HG02588 (cell line): Measurements from ENCODE around the gene SALL4.
"Not testable (repeated sequence)": the region's sequence is repeated elsewhere in the genome, so short reads cannot be mapped to it uniquely, and the experiment has no call there.

Experiments used
- ATAC-seq: cut with Tn5 transposase; IDR thresholded peaks from one replicate; pipeline ENCODE4 v1.9.1; 2021; ENCODE audit warnings: mild to moderate bottlenecking, moderate library complexity; ENCODE audit not compliant: unreplicated experiment

The SALL4 gene

DNA sequence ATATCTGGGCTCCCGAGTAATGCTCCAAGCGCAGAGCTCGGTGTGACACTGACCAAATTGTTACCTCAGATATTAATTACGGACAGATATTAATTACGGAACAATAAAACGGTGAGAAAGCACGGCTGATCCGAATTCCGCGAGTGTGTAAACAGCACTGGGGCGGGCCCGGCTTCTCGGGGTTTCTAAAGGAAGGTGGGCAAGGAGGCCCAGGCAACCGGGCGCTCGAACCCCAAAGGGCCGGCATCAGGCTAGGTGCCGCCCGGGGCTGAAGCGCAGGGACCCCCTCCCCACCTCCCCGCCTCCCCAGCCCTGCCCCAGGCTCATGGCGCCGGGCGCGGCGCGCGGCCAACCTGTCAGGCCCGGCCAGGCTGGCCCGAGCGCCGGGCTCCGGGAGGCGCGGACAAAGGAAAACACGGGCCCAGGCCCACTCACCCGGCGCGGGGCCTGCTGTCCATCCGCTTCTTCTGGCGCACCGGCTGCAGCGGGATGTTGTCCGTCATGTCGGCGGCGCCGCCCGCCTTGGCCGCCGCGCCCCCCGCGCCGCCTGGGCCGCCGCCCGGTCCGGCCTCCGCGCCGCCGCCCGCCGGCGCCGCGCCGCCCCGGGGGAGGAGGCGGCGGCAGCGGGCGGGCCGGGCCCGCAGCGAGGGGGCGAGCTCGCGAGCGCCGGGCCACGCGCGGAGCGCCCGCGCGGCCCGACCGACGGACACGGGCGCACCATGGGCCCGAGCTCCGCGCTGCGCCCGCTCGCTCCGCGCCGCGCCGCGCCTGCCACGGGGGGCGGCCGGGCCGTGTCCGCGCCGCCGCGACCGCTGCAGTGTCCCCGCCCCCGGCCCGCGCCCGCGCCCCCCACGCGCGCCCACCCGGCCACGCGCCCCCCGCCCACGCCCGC, 34.2 kb downstream of the SALL4 start, which contains the start of gene ATP9A:
TSS of gene ATP9A (minus strand) at position 524 of the 892 bp plus-strand sequence. CDS start at position 503, 21 bp downstream.
- no peak for ATAC-seq

DNA sequence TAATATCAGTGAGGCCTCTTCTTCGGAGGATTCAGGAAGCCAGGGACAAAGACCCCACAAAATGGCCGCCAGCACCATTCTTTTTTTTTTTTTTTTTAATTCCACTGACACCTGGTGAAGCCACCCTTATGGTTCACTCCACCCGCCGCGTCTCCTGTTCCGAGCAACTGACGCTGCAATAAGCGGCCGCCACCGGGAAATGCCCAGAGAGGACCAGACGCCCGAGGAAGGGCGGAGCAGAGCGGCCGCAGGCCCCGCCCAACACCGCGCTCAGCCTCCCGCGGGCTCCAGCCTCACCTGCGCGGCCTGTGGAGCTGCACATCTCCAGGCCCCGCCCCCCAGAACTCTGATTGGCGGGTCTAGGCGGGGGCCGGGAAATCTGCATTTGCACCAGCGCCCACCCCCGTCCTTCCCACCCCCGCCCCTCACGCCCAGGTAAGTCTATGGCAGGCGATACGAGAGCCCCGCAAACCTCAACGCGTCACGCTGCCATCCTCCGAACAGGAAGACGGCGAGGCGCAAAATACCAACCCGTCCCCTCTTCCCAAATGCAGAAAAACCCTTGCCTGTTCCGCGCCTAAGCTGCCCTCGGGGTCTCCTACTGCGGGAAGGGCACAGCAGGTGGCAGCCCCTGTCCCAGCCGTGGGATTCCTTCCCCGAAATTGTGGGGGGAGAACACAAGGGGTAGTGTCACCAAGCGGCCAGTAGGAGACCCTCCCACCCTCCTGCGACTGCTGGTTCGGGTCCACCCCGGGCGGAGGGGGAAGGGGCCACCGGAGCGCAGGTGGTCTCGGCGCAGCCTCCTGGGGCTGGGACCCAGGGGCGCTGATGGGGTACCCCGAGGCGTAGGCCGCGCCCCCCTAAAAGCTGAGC, 35.1 kb downstream of the SALL4 start:
- ATAC-seq = no peak

GRCh38 chr20:51765381-51765780, 36.9 kb downstream of the SALL4 start:
- ATAC-seq = not testable (repeated sequence)

DNA sequence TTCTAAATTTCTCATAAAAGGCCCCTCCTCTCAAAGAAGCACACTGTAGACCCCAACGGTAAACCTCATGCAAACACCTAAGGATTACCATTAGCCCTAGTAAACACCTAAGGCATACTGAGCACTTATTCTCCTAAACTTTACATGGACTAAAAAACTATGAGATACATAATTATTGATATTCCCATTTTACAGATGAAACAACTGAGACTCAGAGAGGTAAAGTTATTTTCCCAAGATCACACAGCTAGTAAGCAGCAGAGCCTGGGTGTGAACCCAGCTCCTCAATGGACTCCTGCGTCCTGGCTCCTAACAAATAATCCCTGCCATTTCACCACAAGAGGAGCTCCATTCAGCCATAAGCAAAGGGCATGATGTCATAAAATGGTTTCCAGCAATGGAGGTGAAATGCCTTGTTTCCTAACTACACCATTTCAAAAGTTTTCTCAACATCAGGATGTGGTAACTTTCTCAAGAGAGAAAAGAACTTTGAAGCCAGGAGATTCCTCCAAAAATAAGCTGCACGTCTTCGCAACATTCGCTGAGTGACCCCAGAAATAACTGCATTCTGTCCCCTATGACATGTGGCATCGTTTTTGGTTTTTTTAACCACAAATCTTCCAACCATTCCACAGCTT, 38.2 kb downstream of the SALL4 start:
- ATAC-seq = no peak

GRCh38 chr20:51760905-51761546, 41.3 kb downstream of the SALL4 start:
- ATAC-seq = no peak

DNA sequence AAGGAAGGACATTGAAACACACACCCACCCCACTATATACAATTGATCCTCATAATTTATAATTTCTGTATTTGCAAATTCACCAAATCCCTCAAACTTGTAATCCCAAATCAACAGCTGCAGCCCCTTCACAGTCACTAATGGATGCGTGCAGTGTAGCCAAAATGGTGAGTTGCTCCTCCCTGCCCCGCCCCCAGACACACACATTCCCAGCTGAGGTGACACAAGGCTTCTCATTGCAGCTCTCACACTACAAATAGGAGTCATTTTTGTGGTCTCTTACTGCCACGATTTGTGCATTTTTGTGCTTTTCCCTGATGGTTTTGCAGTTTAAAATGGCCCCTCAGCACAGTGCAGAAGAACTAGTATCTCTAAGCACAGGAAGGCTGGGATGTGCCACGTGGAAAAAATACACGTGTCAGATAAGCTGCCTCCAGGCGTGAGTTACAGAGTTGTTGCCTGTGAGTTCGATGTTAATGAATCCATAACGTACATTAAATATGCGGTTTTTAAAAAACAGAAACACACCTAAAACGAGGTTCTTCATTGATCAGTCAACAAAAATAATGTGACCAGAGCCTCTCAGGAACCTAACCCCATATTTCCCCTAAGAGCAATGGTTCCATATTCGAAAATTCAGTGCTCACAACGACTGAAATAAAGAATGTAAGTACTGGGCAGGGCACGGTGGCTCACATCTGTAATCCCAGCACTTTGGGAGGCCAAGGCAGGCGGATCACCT, 42.4 kb downstream of the SALL4 start:
- ATAC-seq = no peak

DNA sequence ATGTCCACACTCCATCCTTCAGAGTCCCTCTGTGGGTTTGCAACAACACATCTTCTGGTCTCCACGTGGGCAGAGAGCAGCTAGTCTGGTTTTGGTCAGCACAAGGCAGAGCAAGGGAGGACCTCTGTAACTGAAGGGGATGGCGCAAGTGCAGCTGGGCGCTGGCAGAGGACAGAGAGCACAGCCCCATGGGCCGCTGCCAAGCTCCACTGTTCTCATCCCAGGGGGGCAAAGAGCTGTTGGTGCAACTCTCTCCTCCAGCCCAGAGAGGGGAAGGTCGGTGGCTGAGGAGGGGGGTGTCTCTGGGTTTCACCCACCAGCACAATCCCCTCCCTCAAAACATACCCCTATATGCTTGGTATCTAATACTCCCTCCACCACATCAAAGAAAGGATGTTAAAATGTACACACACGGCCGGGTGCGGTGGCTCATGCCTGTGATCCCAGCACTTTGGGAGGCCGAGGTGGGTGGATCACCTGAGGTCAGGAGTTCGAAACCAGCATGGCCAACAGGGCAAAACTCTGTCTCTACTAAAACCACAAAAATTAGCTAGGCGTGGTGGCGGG, 43.3 kb downstream of the SALL4 start:
- ATAC-seq = no peak

- ATAC-seq = no peak
Observed at GRCh38 chr20:51757226-51757625, 45.1 kb downstream of the SALL4 start.

DNA sequence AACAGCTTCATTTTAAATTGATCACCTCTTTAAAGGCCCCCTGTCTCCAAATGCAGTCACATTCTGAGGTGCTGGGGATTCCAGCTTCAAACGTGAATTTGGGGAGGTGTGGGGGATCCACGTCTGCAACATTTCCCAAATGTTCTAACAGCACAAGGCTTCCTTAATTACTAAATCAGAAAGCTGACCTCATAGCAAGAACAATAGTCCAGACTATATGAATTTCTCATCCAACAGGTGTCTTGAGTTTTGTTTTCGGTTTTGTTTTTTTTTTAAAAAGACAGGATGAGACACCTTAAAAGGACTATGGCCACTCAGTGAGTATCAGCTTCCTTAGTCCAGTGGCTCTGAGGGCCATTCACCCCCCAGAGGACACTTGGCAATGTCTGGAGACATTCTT, 45.7 kb downstream of the SALL4 start:
- no peak for ATAC-seq

DNA sequence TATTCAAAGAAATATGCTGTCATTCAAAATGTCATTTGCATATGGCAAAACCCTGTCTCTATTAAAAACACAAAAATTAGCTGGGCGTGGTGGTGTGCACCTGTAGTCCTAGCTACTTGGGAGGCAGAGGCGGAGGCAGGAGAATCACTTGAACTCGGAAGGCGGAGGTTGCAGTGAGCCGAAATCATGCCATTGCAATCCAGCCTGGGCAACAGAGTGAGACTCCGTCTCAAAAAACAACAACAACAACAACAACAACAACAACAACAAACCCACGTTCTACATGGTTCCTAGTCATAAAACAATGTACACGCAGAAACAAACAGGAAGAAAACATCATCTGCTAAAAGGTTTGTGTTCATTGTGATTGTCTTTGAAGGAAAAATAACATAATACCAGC, 49.1 kb downstream of the SALL4 start:
- ATAC-seq = not testable (repeated sequence)

DNA sequence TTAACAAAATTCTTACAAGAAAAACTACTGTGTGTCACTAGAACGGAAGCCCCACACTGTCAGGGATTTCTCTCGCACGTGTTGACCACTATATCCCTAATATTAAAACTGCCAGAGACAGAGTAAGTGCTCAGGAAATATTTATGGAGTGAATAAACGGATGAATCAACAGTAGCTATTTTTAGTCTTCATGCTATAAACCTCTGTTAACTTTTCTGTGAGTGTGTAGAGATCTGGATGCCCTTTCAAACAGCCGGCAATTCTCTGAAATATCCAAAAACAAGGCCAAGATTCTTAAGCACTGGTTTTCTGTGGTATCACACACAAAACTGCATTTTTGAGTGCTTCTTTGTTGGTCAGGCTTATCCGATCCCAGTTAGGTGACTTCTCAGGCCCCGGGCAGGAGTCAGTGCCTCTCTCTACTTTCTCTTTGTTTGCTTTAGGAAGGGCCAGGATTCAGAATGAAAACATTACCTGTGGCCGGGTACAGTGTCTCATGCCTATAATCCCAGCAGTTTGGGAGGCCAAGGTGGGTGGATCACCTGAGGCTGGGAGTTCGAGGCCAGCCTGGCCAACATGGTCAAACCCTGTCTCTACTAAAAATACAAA, 49.9 kb downstream of the SALL4 start:
- ATAC-seq = no peak

GRCh38 chr20:51750770-51751388, 51.4 kb downstream of the SALL4 start:
- ATAC-seq = no peak

GRCh38 chr20:51750037-51750769, 52.1 kb downstream of the SALL4 start:
- no peak for ATAC-seq

- ATAC-seq = no peak
Observed at GRCh38 chr20:51749674-51750036, 52.7 kb downstream of the SALL4 start.

- no peak for ATAC-seq
Observed at GRCh38 chr20:51747182-51747911, 55.0 kb downstream of the SALL4 start.

DNA sequence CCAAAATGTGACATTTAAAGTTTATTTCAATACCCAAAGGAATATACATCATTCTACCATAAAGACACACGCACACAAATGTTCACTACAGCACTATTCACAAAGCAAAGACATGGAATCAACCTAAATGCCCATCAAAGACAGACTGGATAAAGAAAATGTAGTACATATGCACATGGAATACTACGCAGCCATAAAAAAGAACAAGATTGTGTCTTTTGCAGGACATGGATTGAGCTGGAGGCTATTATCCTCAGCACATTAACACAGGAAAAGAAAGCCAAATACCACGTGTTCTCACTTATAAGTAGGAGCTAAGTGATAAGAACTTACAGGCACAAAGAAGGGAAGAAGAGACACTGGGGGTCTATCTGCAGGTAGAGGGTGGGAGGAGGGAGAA, 56.5 kb downstream of the SALL4 start:
- no peak for ATAC-seq

DNA sequence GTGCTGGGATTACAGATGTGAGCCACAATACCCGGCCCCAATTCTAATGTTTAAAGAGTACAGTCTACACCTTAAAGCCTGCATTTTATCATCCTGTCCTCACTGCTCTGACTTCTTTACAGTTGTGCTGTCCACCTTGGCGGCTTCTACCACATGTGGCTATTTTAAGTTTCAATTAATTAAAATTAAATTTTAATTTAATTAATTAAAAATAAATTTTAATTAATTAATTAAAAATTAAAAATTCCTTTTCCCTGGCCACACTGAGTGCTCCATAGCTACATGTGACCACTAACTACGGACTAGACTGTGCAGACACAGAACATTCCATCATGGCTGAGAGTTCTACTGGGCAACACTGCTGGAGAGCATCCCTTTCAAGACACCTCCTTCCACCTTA, 61.5 kb downstream of the SALL4 start:
- no peak for ATAC-seq

- ATAC-seq = not testable (repeated sequence)
Observed at GRCh38 chr20:51740308-51740707, 62.0 kb downstream of the SALL4 start.
